HG02885 (cell line): ENCODE data around the gene SSUH2.
"Not testable (repeated sequence)": the region's sequence is repeated elsewhere in the genome, so short reads cannot be mapped to it uniquely, and the experiment has no call there.

ENCODE experiments used
- ATAC-seq: cut with Tn5 transposase; IDR thresholded peaks from one replicate; pipeline ENCODE4 v1.9.1; 2021; ENCODE audit warnings: mild to moderate bottlenecking; ENCODE audit not compliant: unreplicated experiment, poor library complexity

SSUH2 gene

GRCh38 chr3:8660175-8661118, 15.8 kb upstream of the SSUH2 start:
- no peak for ATAC-seq

GRCh38 chr3:8659242-8659641, 14.6 kb upstream of the SSUH2 start:
- no peak for ATAC-seq

GRCh38 chr3:8658306-8659212, 14.0 kb upstream of the SSUH2 start:
- peak; percentile 88 for ATAC-seq

- ATAC-seq: peak; percentile 33
Observed at GRCh38 chr3:8657804-8658305, 13.3 kb upstream of the SSUH2 start.

GRCh38 chr3:8656240-8656639, 11.6 kb upstream of the SSUH2 start:
- no peak for ATAC-seq

- no peak for ATAC-seq
Observed at GRCh38 chr3:8655387-8655835, 10.8 kb upstream of the SSUH2 start.

GRCh38 chr3:8654572-8655329, 10.2 kb upstream of the SSUH2 start:
- ATAC-seq: not testable (repeated sequence)

GRCh38 chr3:8653800-8654408, 9.3 kb upstream of the SSUH2 start:
- no peak for ATAC-seq

GRCh38 chr3:8652324-8652987, 7.9 kb upstream of the SSUH2 start:
- ATAC-seq: no peak

- no peak for ATAC-seq
Observed at GRCh38 chr3:8651418-8652323, 7.1 kb upstream of the SSUH2 start.

GRCh38 chr3:8650583-8651416, 6.2 kb upstream of the SSUH2 start:
- no peak for ATAC-seq

- no peak for ATAC-seq
Observed at GRCh38 chr3:8649757-8650156, 5.2 kb upstream of the SSUH2 start.

- ATAC-seq: no peak
Observed at GRCh38 chr3:8648909-8649741, 4.5 kb upstream of the SSUH2 start.

GRCh38 chr3:8647137-8647985, 2.8 kb upstream of the SSUH2 start:
- no peak for ATAC-seq

GRCh38 chr3:8646313-8646938, 1.8 kb upstream of the SSUH2 start:
- no peak for ATAC-seq
